NOMO-1 (cell line): Measurements from ENCODE around the gene KDSR.

ENCODE experiments used
- DNase-seq, 2 experiments: peaks; one replicate each; lab custom pipeline; 2025; ENCODE audit not compliant: unreplicated experiment in 2 of 2; lab: John Stamatoyannopoulos, UW

KDSR gene

DNA sequence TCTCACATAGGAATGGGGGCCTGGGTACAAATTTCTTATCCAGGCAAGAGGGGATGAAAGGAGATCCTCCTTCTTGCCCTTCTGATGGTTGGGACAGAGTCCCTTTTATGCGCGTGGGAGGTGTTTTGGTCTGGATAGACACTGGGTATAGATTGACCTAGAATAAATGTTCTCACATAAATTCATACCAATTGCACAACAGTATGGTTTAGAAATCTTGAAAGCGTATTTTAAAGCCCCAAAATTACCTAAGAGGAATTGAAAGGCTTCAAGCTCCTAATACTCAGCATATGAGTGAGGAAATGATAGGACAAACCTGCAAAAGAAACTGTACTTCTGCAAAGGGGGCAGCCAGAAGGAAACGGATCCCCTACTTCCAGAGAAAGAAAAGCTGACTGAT lies 44.8 kb downstream of the KDSR start:
- DNase-seq, result peak; percentile 65 to 91

DNA sequence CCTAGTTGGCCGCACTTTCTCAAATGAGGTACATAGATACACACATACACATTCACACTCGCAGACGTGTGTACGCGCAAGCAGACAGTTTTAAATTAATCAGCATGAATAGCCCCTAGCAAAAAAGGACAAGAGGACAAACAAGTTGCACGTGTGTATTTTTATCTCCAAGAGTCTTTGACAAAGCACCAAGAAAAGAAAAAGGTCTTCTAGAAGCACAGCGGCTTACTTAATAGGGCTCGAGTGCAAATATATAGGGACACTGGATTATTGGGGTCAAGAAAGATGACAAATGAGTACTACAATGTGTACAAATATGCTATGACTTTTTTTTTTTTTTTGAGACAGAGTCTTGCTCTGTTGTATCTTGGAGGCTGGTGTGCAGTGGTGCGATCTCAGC lies 45.7 kb downstream of the KDSR start:
- no peak for DNase-seq

DNA sequence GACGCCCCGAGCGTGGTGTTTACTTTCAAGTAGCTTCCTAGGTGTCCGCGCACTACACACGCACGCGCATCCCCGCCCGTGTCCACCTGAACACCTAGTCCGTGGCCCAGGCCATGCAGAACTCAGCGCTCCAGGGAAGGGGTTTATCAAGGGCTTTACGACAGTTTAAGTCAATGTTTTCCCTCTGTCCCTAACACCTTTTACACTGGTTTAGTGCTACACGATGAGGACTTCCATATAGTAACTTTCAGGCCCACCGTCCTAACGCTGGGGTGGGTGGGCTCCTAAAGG lies 46.1 kb downstream of the KDSR start:
- peak in 1 of 2 experiments; percentile 26 for DNase-seq

DNA sequence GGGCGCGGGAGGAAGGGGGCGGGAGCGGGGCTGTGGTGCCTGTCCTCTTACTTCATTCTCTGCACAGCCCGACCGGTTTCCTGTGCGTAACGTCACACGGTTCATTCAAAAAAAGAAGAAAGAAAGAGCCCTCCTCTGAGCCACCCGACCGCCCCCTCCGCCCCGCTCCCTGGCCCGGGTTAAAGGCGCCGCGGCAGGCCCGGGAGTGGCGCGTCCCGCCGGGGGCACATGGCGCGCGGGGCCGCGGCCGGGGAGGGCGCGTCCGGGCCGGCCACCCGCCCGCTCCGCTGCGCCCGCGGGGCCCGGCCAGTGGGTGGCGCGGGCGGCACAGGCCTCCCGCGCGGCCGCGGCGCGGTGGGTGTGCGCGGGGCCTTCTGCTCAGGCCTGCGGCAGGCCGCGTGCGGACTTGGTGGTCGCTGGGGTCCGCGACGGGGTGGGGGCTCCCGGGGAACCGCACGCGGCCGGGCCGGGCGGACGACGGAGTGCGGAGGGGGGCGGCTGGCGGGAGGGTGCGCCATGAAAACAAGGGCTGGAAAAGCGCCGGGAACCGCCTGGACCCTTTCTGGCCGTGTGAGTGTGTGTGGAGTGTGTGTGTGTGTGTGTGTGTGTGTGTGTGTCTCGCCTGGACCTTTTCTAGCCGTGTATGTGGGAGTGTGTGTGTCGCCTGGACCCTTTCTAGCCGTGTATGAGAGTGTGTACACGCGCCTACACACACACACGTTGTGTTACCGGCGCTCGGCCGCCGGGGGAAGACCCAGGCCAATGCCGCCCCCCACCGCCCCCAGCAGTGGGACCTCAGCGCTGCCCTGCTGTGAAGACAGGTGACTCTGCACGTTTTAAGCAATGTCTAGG lies 46.7 kb downstream of the KDSR start:
- DNase-seq, result peak; percentile 88

DNA sequence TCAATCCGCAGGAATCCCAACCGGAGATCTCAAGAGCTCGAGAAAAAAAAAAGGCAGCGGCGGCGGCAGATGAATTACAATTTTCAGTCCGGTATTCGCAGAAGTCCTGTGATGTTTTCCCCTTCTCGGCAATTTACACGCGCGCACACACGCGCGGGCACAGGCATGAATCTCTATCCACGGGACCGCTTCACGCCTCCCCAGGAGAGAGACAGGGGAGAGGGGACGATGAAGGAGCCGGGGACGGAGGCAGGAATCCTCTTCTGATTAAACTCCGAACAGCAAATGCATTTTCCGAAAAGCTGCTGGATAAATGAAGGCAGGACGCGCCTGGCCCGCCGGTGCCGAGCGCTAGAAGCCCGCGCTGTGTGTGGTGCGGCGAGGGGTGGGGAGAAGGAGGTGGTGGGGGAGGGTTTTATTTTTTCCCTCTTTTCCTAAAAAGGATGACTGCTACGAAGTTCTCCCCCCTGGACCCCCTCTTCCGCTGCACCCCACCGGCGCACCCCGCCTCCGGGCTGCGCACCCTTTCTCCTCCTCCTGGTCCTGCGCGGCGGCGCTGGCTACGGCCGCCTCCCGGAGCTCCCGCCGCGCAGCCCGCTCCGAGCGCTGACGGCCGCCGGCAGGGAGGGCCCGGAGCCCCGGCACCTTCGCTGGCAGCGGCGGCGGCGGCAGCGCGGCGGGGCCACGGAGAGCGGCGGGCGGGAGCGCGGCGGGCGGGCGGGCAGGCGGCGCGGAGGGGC lies 47.5 kb downstream of the KDSR start, which contains the start of gene BCL2:
Gene BCL2, minus strand, starts transcription at position 387 of the 740 bp plus-strand sequence.
- DNase-seq, result peak; percentile 34 to 42

DNA sequence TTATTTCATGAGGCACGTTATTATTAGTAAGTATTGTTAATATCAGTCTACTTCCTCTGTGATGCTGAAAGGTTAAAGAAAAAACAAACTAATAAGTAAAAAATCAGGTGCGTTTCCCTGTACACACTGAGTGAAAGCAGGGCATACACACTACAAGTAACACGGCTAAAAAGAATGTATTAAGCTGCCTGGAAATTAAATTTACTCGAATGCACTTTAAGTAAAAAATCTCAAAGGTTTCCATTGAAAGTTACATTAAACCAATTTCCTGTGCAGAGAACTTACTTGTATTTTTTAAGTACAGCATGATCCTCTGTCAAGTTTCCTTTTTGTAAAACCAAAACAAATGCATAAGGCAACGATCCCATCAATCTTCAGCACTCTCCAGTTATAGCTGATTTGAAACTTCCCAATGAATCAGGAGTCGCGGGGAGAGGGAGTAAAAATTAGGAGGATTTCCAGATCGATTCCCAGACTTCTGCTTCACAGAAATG lies 48.1 kb downstream of the KDSR start:
- DNase-seq, result no peak

DNA sequence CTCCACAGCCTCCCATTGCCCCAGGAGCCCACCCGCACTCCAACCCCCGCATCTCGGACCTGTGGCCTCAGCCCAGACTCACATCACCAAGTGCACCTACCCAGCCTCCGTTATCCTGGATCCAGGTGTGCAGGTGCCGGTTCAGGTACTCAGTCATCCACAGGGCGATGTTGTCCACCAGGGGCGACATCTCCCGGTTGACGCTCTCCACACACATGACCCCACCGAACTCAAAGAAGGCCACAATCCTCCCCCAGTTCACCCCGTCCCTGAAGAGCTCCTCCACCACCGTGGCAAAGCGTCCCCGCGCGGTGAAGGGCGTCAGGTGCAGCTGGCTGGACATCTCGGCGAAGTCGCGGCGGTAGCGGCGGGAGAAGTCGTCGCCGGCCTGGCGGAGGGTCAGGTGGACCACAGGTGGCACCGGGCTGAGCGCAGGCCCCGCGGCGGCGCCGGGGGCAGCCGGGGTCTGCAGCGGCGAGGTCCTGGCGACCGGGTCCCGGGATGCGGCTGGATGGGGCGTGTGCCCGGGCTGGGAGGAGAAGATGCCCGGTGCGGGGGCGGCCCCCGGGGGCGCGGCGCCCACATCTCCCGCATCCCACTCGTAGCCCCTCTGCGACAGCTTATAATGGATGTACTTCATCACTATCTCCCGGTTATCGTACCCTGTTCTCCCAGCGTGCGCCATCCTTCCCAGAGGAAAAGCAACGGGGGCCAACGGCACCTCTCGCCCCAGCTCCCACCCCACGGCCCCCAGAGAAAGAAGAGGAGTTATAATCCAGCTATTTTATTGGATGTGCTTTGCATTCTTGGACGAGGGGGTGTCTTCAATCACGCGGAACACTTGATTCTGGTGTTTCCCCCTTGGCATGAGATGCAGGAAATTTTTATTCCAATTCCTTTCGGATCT lies 48.8 kb downstream of the KDSR start:
- DNase-seq, result peak; percentile 76 to 82

DNA sequence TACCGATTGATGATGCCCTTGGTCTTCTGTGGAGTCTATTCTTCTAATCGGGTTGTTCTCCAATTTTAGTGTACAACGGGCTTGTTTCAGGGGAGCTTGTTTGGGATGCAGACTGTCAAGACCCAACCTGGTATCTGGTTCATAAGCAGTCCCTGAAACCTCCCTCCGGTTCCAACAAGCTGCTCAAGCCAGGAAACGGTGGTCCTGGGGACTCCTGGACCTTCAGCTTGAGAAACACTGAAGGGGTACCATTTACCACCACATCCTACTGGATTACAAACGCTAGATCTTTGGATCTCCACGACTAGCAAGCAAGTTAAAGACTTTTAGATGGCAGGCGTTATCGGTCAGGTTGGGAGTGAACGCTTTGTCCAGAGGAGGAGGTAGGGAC lies 49.5 kb downstream of the KDSR start:
- no peak for DNase-seq

DNA sequence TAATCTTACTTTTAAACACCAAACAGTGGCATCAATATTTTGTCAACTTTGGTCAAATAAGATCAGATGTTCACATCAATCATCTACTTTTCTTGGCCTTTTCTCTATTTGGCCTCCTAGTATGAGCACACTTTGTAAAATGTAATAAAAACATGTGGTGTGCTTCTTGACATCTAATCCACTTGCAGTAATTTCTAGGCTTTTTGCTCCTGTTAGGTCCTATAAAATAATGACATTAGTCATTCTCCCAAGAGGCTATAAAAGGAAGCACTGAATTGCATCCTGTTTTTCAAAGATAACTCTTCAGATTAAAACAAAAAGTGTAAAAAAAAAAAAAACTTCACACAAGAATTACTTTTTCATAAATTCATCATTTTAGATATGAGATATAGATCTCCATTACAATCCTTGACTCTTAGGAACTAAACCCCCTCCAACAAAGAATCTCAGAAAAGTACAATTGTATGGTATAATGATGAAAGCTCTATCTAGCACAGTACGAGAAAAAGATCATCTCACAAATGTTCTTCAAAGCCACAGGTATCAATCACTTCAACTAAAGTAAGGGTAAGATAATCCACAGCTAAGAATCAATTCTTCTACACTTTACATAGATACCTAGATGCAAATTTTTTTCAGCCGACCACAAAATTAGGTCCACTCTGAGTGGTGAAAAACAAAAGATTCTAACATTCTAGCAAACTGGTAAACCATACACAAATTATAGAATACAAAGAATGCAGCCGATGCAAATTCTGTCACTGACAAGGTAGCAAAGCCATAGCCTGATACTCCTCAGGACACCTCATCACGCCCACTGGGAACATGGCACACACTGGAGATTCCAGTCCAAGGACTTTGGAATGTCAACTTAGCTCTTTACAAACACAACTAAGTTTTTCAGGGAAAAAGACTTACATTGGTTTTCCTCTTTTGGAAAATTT lies 50.1 kb downstream of the KDSR start:
- DNase-seq, result no peak

DNA sequence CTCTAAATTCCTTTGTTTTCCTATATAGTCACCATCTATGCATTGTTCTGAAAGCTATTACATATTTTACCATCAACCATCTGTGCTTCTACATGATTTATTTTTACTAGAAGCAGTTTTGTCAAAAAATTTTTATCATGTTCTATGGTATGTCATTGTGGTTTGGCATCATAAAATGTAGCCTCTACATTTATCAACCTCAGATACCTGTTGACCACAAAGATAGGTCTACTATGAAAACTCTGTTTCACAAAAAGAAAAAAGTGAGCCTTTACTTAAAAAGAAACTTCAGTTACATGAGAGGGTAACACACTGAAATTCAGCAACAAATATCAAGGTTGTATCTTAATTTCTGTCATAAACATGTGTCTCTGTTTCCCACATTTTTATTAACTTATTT lies 51.1 kb downstream of the KDSR start:
- DNase-seq, result no peak

DNA sequence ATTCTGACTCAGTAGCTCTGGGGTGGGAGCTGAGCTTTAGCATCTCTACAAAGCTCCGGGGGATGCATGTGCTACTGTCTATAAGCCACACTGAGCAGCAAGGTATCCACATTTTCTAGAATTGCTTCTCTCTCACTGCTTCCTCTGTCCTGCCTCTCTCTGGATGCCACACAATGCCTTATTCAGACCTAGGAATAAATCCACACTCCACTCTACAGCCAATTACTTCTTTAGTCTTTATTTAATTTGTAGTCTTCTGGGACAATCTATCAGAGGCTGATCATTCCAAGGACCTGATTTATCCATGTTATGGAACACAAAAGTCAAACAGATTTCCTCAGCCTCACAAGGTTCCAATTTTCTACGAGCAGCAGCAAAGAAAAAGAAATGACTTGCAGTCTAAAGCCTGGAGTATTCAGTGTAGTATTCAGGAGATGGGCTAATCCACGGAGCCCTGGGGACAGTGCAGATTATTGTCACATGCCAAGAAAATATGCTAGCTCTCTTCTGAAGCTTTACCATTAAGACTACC lies 51.8 kb downstream of the KDSR start:
- DNase-seq, result no peak

DNA sequence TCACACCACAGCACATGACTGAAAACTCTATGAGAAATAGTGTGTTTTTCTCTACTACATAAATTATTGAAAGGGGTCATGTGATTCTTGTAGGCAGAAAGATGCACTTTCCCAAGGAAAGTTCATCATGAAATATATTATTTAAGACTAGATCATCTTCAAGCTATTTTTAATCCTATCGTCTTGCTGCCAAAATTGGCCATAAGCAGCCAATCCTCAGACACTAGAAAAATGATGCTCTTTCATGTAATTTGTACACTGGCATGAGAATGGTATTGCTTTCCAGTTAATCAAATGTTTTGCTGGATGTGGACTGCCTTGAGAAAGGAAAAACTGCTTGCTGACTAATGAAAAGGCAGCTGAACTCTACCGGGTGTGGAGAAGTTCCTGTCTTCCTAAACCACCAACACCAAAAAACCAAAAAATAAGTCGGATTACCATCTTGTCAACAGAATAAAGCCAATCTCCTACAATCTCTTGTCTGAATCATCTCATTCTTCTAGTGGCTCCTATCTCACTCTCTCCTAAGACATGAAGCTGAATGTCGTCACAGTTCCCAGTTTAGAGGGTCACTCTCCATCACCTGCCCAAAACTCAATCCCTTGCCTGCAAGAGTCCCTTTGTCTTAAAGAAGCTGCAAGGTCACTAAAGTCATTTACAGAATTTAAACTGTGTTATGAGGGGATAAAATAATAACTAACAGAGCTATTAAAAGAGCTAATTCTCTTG lies 52.8 kb downstream of the KDSR start:
- DNase-seq, result no peak

DNA sequence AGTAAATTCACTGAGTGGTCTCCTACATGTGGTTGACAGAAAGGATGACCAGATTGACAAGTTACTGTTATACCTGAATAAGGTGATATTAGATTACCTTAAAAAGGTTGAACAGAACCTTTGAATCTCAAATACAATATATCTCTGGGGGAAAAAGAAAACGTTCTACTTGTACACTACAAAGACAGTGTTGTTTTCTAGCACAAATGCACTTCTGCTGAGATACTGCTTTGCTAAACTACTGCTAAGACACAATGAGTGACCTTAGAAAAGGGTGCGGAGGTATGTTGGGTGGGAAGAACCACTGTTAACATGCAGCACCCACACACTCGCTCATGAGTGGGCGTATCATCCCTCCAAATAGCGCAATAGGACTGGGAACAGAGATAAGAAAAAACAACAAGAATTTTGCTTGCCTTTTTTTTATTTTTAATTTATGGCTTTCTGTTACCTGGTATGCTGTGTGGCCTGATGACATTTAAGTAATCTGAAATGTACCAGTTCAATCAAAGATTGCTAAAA lies 53.5 kb downstream of the KDSR start:
- DNase-seq, result no peak

DNA sequence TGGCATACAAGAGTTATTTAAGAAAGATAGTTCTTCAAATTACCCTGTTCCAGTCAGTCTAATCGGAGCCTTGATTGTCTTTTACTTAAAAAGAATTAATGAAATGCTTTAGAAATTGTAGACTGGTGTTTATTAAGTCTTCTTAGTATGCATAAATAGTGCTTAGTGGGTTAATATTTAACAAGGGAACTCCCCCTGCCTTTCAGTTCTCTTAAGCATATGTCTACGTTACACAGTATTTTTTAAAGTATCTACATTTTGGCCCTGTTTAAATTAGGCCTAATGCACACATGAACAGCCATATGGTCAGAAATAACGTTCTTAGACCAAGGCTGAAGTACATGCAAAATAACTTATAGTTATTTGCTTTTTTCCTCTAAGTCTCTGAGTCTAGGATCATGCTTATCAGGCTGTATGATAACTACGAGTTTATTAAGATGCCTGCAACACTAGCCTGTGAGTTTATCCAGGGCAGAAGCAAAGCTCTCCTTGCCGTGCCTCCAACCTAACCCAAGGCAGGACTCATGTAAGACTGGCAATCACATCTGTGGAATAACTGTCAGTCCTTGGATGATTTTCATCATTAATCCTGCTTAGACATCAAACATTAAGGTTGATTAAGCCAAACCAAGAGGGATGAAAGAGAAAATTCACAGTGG lies 54.1 kb downstream of the KDSR start:
- no peak for DNase-seq

DNA sequence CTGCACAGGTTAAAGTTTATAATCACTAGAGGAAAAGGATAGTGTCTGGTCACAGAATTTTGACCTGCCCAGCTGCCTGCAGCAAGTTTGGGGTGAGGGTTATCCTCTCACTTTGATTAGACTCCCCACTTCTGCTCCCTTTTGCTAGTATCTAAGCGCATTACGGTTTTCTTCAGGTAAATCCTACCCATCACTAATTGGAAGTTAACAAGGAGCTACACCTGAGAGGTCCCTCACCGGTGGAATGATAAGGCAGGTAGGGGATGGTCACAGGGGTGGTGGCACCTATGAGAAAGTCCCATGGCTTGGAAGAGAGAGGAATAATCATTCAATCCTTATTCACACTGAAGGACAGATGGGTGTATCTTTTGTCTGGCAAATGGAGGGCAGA lies 55.0 kb downstream of the KDSR start:
- DNase-seq, result no peak

DNA sequence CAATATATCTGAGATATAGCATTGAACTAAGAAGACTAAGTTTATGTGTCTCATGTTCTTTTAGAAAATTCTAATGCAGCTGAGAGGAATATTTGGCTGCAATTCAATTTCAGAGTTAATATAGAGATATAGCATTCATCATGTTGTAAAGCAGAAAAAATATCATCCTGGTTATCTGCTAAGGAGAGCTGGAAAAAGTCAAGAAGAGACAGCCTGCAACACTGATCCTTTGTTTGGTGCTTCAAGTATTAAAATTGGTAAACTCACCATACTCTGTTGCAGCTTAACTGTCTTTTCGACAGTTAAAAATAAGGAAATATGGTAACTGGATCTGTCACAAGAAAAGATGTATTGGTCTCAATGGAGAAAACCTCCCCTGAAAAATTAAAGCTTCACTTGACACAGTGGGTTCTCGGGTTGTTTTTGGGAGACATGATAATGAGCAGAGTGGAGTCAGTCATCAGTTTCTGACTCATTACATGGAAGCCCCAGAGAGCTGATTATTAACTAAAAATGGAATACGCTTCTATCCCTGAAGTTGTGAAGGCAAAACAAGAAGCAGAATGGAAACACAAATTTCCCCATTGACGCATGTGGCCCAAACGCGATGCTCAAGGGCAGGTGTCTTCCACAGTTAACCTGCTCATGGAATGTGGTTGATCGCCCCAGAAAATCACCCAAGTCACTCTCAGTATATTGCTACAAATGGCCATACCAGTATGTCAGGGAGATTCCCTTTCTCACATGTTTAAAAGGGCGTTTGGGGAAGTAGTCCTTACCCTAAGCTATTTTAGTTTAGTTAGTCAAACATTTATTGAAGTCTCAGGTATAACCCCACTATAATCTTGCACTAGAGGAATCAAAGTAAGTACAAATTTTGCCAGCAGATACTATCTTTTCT lies 55.6 kb downstream of the KDSR start:
- no peak for DNase-seq

DNA sequence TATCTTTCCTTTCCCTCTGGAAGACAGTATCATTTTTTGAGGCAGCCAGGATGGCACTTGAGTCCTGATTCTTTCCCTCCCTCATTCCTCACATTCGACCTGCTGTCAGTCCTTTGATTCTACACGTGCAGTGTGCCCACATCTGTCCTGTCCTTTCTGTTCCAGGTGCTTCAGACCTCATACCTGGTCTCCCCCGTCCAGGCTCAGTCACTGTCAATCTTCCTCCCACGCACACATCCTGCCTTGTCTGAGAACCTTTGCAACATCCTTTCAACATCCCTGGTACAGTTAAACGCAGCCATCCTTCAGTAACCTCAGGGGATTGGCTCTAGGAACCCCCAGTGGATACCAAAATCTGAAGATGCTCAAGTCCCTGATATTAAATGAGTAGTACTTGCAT lies 57.6 kb downstream of the KDSR start:
- DNase-seq, result no peak
